HepG2 (cell line): ENCODE data around the gene SLC7A6OS. TPM values are rescaled to one million over a fixed set of nuclear protein-coding genes. Genes with fewer than 3 reads are reported as not detected.
A peak's percentile ranks its signal among the peaks of the same experiment; 100 is the strongest.

Source experiments
- CBX1 ChIP-seq: IDR thresholded peaks from one replicate; pipeline ENCODE4 v1.6.1; 2016; ENCODE audit warnings: antibody characterized with exemption, low read depth
- HDAC1 ChIP-seq: sonication (generic); formaldehyde crosslinking; IDR thresholded peaks from 2 replicates; pipeline ENCODE4 v1.5.1; 2020; ENCODE audit warnings: mild to moderate bottlenecking, missing genetic modification reagents
- HNF4G ChIP-seq, 2 experiments: sonication (generic) in 1 of 2; formaldehyde crosslinking in 1 of 2; IDR thresholded peaks; 2 replicates each; pipeline versions ENCODE4 v1.4.0 to v1.6.1; 2011 to 2020; ENCODE audit warnings: borderline replicate concordance in 2 of 2, low read depth in 2 of 2, mild to moderate bottlenecking in 2 of 2, low read length in 1 of 2, missing genetic modification reagents in 1 of 2, moderate library complexity in 1 of 2
- JUNB ChIP-seq: sonication (generic); formaldehyde crosslinking; IDR thresholded peaks from 2 replicates; pipeline ENCODE4 v1.8.0; 2022; ENCODE audit warnings: missing genetic modification reagents, mild to moderate bottlenecking, borderline replicate concordance
- KLF13 ChIP-seq: sonication (generic); formaldehyde crosslinking; IDR thresholded peaks from 2 replicates; pipeline ENCODE4 v1.4.0; 2020; ENCODE audit warnings: mild to moderate bottlenecking, missing genetic modification reagents
- MAFF ChIP-seq: IDR thresholded peaks from 2 replicates; pipeline ENCODE4 v1.6.1; 2011; ENCODE audit warnings: low read depth, low read length, improper control_type of control experiment
- NFIC ChIP-seq: IDR thresholded peaks from 2 replicates; pipeline ENCODE4 v1.6.1; 2012; ENCODE audit warnings: mild to moderate bottlenecking, low read length, inconsistent platforms
- PITX1 ChIP-seq: sonication (generic); formaldehyde crosslinking; IDR thresholded peaks from 2 replicates; pipeline ENCODE4 v1.5.1; 2020; ENCODE audit warnings: mild to moderate bottlenecking, missing genetic modification reagents
- POGZ ChIP-seq: sonication (generic); formaldehyde crosslinking; IDR thresholded peaks from 2 replicates; pipeline ENCODE4 v1.4.0; 2020; ENCODE audit warnings: mild to moderate bottlenecking, missing genetic modification reagents
- RAD21 ChIP-seq: fragments of 450-650 bp; formaldehyde crosslinking; IDR thresholded peaks from 2 replicates; pipeline ENCODE4 v1.5.0; 2020; ENCODE audit warnings: mild to moderate bottlenecking
- RFX1 ChIP-seq: fragments of 450-650 bp; IDR thresholded peaks from 2 replicates; pipeline ENCODE4 v1.6.1; 2017
- SSRP1 ChIP-seq: IDR thresholded peaks from 2 replicates; pipeline ENCODE4 v1.6.1; 2016; ENCODE audit warnings: control low read depth
- U2AF2 ChIP-seq: fragments of 200-400 bp; formaldehyde crosslinking; IDR thresholded peaks from 2 replicates; pipeline ENCODE4 v1.6.1; 2017; ENCODE audit warnings: low read depth, mild to moderate bottlenecking, low read length
- ZFP1 ChIP-seq: IDR thresholded peaks from 2 replicates; pipeline ENCODE4 v1.6.1; 2016
- ZNF121 ChIP-seq: sonication (generic); formaldehyde crosslinking; IDR thresholded peaks from 2 replicates; pipeline ENCODE4 v1.5.0; 2020; ENCODE audit warnings: mild to moderate bottlenecking, missing genetic modification reagents
- ZNF354B ChIP-seq: sonication (generic); formaldehyde crosslinking; IDR thresholded peaks from 2 replicates; pipeline ENCODE4 v1.8.0; 2022; ENCODE audit warnings: mild to moderate bottlenecking, missing genetic modification reagents
- ZNF383 ChIP-seq: sonication (generic); formaldehyde crosslinking; IDR thresholded peaks from 2 replicates; pipeline ENCODE4 v1.4.0; 2020; ENCODE audit warnings: missing genetic modification reagents, mild to moderate bottlenecking, borderline replicate concordance
- ZNF614 ChIP-seq: IDR thresholded peaks from 2 replicates; pipeline ENCODE4 v1.6.1; 2018; ENCODE audit warnings: missing biosample characterization, missing genetic modification reagents, inconsistent platforms, borderline replicate concordance
- ZNF737 ChIP-seq: sonication (generic); formaldehyde crosslinking; IDR thresholded peaks from 2 replicates; pipeline ENCODE4 v1.5.0; 2020; ENCODE audit warnings: missing genetic modification reagents, mild to moderate bottlenecking, borderline replicate concordance
- ZSCAN30 ChIP-seq: sonication (generic); formaldehyde crosslinking; IDR thresholded peaks from 2 replicates; pipeline ENCODE4 v1.5.0; 2020; ENCODE audit warnings: mild to moderate bottlenecking, missing genetic modification reagents
- polyA plus RNA-seq, 8 experiments: library from polyadenylated mRNA; depleted of rRNA in 3 of 8; stranded (reverse) in 7 of 8; unstranded in 1 of 8; fragments of >200 nt; fragmentation: Illumina TruSeq in 4 of 8; extraction: Trizol in 4 of 8; gene quantifications; 2 replicates each; pipeline versions ENCODE4 v1.2.1 to v1.2.3, GENCODE V29; 2011 to 2016; ENCODE audit warnings: low read depth in 4 of 8, missing spikeins in 1 of 8, mixed read lengths in 1 of 8; ENCODE audit not compliant: insufficient read depth in 1 of 8
- total RNA-seq, 5 experiments: library from RNA; depleted of rRNA; stranded (reverse); fragments of >200 nt; fragmentation: Illumina TruSeq; extraction: Trizol; gene quantifications; 2 replicates each; pipeline ENCODE4 v1.2.3, GENCODE V29; 2016; ENCODE audit warnings: low read depth in 1 of 5
- TF ChIP-seq, protein P1 (sequence below): sonication (generic); formaldehyde crosslinking; IDR thresholded peaks from 2 replicates; pipeline ENCODE4 v1.8.0; 2022; ENCODE audit warnings: missing genetic modification reagents, mild to moderate bottlenecking, borderline replicate concordance
- TF ChIP-seq, protein P2 (sequence below): IDR thresholded peaks from 2 replicates; pipeline ENCODE4 v1.6.1; 2016; ENCODE audit warnings: low read depth, control low read depth
- TF ChIP-seq, protein P3 (sequence below): IDR thresholded peaks from 2 replicates; pipeline ENCODE4 v1.6.1; 2016; ENCODE audit warnings: low read depth
- TF ChIP-seq, protein P4 (sequence below): sonication (generic); formaldehyde crosslinking; IDR thresholded peaks from 2 replicates; pipeline ENCODE4 v1.9.0; 2022; ENCODE audit warnings: missing genetic modification reagents, mild to moderate bottlenecking, borderline replicate concordance

SLC7A6OS gene
- total and polyA plus RNA-seq, 2 of the 13 experiments (the other 11 are each of a cell fraction or from before 2014, with no cell fraction given): 11.2 to 21.5 TPM

- TF ChIP-seq HDAC1 (CRISPR knock-in tag) (peak; percentile 80; the same call in 1 of the 2 replicates), ZFP1 (CRISPR knock-in tag) (no peak), ZNF737 (CRISPR knock-in tag) (no peak), ZNF383 (CRISPR knock-in tag) (no peak), JUNB (CRISPR knock-in tag) (no peak), ZNF614 (CRISPR knock-in tag) (peak; percentile 88; the same call in 1 of the 2 replicates), MAFF (no peak), PITX1 (CRISPR knock-in tag) (peak; percentile 67; the same call in 1 of the 2 replicates), ZNF354B (CRISPR knock-in tag) (no peak), ZSCAN30 (CRISPR knock-in tag) (no peak), POGZ (CRISPR knock-in tag) (no peak; the same call in 1 of the 2 replicates), SSRP1 (CRISPR knock-in tag) (0 out of 2 replicates have a peak, but pooled peaks have one; percentile 28), ZNF121 (CRISPR knock-in tag) (peak; percentile 99), HNF4G (IDR thresholded peaks at IDR 0.05; ENCODE audit: borderline replicate concordance, low read depth, low read length) (no peak), HNF4G (CRISPR knock-in tag; IDR thresholded peaks at IDR 0.05; ENCODE audit: borderline replicate concordance, low read depth) (peak; percentile 54; the same call in 1 of the 2 replicates), RAD21 (no peak), KLF13 (CRISPR knock-in tag) (no peak), RFX1 (no peak), NFIC (no peak), U2AF2 (no peak), CBX1 (peak; percentile 18)
- TF ChIP-seq, protein P1, sequence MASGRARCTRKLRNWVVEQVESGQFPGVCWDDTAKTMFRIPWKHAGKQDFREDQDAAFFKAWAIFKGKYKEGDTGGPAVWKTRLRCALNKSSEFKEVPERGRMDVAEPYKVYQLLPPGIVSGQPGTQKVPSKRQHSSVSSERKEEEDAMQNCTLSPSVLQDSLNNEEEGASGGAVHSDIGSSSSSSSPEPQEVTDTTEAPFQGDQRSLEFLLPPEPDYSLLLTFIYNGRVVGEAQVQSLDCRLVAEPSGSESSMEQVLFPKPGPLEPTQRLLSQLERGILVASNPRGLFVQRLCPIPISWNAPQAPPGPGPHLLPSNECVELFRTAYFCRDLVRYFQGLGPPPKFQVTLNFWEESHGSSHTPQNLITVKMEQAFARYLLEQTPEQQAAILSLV: 0 out of 2 replicates have a peak, but pooled peaks have one; percentile 30
- TF ChIP-seq, protein P2, sequence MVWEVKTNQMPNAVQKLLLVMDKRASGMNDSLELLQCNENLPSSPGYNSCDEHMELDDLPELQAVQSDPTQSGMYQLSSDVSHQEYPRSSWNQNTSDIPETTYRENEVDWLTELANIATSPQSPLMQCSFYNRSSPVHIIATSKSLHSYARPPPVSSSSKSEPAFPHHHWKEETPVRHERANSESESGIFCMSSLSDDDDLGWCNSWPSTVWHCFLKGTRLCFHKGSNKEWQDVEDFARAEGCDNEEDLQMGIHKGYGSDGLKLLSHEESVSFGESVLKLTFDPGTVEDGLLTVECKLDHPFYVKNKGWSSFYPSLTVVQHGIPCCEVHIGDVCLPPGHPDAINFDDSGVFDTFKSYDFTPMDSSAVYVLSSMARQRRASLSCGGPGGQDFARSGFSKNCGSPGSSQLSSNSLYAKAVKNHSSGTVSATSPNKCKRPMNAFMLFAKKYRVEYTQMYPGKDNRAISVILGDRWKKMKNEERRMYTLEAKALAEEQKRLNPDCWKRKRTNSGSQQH: 0 out of 2 replicates have a peak, but pooled peaks have one; percentile 59
- TF ChIP-seq, protein P3, sequence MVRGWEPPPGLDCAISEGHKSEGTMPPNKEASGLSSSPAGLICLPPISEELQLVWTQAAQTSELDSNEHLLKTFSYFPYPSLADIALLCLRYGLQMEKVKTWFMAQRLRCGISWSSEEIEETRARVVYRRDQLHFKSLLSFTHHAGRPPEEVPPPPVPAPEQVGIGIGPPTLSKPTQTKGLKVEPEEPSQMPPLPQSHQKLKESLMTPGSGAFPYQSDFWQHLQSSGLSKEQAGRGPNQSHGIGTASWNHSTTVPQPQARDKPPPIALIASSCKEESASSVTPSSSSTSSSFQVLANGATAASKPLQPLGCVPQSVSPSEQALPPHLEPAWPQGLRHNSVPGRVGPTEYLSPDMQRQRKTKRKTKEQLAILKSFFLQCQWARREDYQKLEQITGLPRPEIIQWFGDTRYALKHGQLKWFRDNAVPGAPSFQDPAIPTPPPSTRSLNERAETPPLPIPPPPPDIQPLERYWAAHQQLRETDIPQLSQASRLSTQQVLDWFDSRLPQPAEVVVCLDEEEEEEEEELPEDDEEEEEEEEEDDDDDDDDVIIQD (CRISPR knock-in tag): peak; percentile 80; the same call in 1 of the 2 replicates
- TF ChIP-seq, protein P4, sequence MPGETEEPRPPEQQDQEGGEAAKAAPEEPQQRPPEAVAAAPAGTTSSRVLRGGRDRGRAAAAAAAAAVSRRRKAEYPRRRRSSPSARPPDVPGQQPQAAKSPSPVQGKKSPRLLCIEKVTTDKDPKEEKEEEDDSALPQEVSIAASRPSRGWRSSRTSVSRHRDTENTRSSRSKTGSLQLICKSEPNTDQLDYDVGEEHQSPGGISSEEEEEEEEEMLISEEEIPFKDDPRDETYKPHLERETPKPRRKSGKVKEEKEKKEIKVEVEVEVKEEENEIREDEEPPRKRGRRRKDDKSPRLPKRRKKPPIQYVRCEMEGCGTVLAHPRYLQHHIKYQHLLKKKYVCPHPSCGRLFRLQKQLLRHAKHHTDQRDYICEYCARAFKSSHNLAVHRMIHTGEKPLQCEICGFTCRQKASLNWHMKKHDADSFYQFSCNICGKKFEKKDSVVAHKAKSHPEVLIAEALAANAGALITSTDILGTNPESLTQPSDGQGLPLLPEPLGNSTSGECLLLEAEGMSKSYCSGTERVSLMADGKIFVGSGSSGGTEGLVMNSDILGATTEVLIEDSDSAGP (CRISPR knock-in tag): peak; percentile 88
Measured at GRCh38 chr16:68257906-68258800, 52.6 kb downstream of the SLC7A6OS start (continued).
